ENCODE results near the gene VGF.
"Not testable (repeated sequence)": the region's sequence is repeated elsewhere in the genome, so short reads cannot be mapped to it uniquely, and the experiment has no call there.

VGF gene

DNA sequence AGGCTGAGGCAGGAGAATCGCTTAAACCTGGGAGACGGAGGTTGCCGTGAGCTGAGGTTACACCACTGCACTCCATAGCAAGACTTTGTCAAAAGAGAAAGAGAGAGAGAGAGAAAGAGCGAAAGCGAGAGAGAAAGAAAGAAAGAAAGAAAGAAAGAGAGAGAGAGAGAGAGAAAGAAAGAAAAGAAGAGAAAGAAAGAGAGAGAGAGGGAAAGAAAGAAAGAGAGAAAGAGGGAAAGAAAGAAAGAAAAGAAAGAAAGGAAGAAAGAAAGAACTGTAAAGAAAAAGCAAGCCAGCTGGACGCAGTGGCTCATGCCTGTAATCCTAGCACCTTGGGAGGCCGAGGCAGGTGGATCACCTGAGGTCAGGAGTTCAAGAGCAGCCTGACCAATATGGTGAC lies 52.2 kb downstream of the VGF start:
- DNase-seq = not testable (repeated sequence)
